Ecto neural progenitor cell (in vitro differentiated cells): Measurements from ENCODE around the gene KSR1.
"Not testable (repeated sequence)": the region's sequence is repeated elsewhere in the genome, so short reads cannot be mapped to it uniquely, and the experiment has no call there.

ENCODE experiments used
- DNase-seq: peaks from one replicate; pipeline ENCODE4 v3.0.0-alpha.2; 2018; ENCODE audit warnings: low spot score

KSR1 gene

GRCh38 chr17:27634776-27635175 is 178.5 kb downstream of the KSR1 start:
- DNase-seq = no peak

- no peak for DNase-seq
Measured at GRCh38 chr17:27635275-27635823, 179.1 kb downstream of the KSR1 start.

- DNase-seq = not testable (repeated sequence)
Measured at GRCh38 chr17:27636005-27636520, 179.8 kb downstream of the KSR1 start.

- not testable (repeated sequence) for DNase-seq
Measured at GRCh38 chr17:27637818-27638217, 181.6 kb downstream of the KSR1 start.

GRCh38 chr17:27638415-27638914 is 182.2 kb downstream of the KSR1 start:
- DNase-seq = not testable (repeated sequence)

- no peak for DNase-seq
Measured at GRCh38 chr17:27640790-27641189, 184.5 kb downstream of the KSR1 start.

- no peak for DNase-seq
Measured at GRCh38 chr17:27644586-27644985, 188.3 kb downstream of the KSR1 start.

- DNase-seq = not testable (repeated sequence)
Measured at GRCh38 chr17:27645621-27646020, 189.4 kb downstream of the KSR1 start.

GRCh38 chr17:27646232-27646631 is 190.0 kb downstream of the KSR1 start:
- DNase-seq = no peak

GRCh38 chr17:27647765-27648164 is 191.5 kb downstream of the KSR1 start:
- DNase-seq = no peak

GRCh38 chr17:27649111-27649571 is 192.9 kb downstream of the KSR1 start:
- DNase-seq = not testable (repeated sequence)

GRCh38 chr17:27649929-27650328 is 193.7 kb downstream of the KSR1 start:
- DNase-seq = no peak

- DNase-seq = no peak
Measured at GRCh38 chr17:27650836-27651235, 194.6 kb downstream of the KSR1 start.

GRCh38 chr17:27651411-27652345 is 195.4 kb downstream of the KSR1 start:
- peak; percentile 79 for DNase-seq

- not testable (repeated sequence) for DNase-seq
Measured at GRCh38 chr17:27653449-27653971, 197.3 kb downstream of the KSR1 start.

GRCh38 chr17:27654136-27654535 is 197.9 kb downstream of the KSR1 start:
- no peak for DNase-seq

GRCh38 chr17:27654654-27655524 is 198.6 kb downstream of the KSR1 start:
- peak; percentile 94 for DNase-seq

- DNase-seq = not testable (repeated sequence)
Measured at GRCh38 chr17:27655525-27656111, 199.4 kb downstream of the KSR1 start.

- DNase-seq = not testable (repeated sequence)
Measured at GRCh38 chr17:27656620-27657019, 200.4 kb downstream of the KSR1 start.

GRCh38 chr17:27657620-27658019 is 201.4 kb downstream of the KSR1 start:
- DNase-seq = no peak

- no peak for DNase-seq
Measured at GRCh38 chr17:27659683-27660082, 203.4 kb downstream of the KSR1 start.
